Measurements from ENCODE around the gene RELL2.

RELL2 gene

GRCh38 chr5:141677415-141677814, 40.6 kb downstream of the RELL2 start:
- no peak for DNase-seq (ENCODE audit: low read depth)

GRCh38 chr5:141680178-141680577, 43.4 kb downstream of the RELL2 start:
- no peak for DNase-seq (ENCODE audit: low read depth)

- DNase-seq (ENCODE audit: low read depth) = no peak
These were observed 44.0 kb downstream of the RELL2 start for GRCh38 chr5:141680751-141681201.

- no peak for DNase-seq (ENCODE audit: low read depth)
These were observed 44.5 kb downstream of the RELL2 start for GRCh38 chr5:141681295-141681694.

- DNase-seq (ENCODE audit: low read depth) = peak; percentile 26
These were observed 45.2 kb downstream of the RELL2 start, which contains the start of gene ARAP3 for GRCh38 chr5:141681695-141682641. Gene ARAP3 (minus strand): TSS chr5:141682230. CDS start chr5:141680486, 1,744 bp downstream.

GRCh38 chr5:141683596-141684141, 46.9 kb downstream of the RELL2 start:
- no peak for DNase-seq (ENCODE audit: low read depth)

- no peak for DNase-seq (ENCODE audit: low read depth)
These were observed 48.8 kb downstream of the RELL2 start for GRCh38 chr5:141685591-141685990.

GRCh38 chr5:141686648-141687416, 50.0 kb downstream of the RELL2 start:
- DNase-seq (ENCODE audit: low read depth) = no peak
